NCI-H526 (cell line): ENCODE measurements around the gene CAPZB.

Experiments
- DNase-seq, 2 experiments: peaks; one replicate each; lab custom pipeline; 2025; lab: John Stamatoyannopoulos, UW

The CAPZB gene

GRCh38 chr1:19367584-19368041 lies 117.7 kb downstream of the CAPZB start:
- no peak for DNase-seq

DNA sequence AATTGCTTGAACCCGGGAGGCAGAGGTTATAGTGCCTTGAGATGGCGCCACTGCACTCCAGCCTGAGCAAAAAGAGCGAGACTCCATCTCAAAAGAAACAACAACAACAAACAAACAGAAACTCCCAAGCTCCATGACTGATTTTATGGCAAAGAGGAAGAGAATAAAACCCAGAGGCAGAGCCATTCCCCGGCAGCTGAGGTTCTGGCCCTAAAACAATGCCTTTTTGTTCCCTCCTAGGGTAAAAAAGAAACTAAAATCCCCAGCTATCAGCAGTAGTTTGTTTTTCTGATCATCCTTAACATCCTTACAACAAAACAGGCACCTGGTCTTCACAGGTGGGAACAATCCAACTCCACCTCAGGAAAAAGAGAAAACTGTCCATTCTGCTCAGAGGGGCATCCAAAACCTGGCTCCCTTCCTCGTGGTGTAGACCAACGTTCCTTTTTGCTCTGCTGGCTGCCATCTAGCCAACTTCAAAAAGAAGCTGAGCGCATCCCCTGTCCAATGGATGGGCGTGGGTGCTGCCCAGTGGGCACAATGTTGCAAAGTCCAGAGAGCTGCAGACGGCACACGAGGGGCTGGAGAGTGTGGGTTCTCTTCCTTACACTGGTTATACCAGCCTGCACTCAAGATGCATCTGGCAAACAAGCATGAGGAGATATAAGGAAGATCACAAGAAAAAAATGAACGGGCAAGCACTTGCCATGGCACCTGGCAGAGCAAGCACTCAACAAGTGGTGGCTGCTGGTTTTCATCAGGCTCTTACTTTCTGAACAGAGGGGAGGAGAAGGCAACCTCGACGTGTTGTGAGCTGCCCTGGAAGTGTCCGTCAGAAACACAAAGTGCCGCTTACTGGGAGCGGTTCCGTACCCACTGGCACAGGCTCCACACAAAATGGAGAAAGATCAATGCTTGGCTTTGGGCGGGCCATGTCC lies 118.5 kb downstream of the CAPZB start:
- DNase-seq: no peak

- no peak for DNase-seq
Observed at GRCh38 chr1:19365721-19366120, 119.6 kb downstream of the CAPZB start.

- no peak for DNase-seq
Observed at GRCh38 chr1:19363536-19364152, 121.7 kb downstream of the CAPZB start.

- DNase-seq: no peak
Observed at GRCh38 chr1:19361611-19362147, 123.7 kb downstream of the CAPZB start.

- no peak for DNase-seq
Observed at GRCh38 chr1:19360843-19361610, 124.3 kb downstream of the CAPZB start.

- no peak for DNase-seq
Observed at GRCh38 chr1:19360432-19360831, 124.9 kb downstream of the CAPZB start.

GRCh38 chr1:19360016-19360415 lies 125.3 kb downstream of the CAPZB start:
- DNase-seq: no peak

GRCh38 chr1:19359357-19359756 lies 126.0 kb downstream of the CAPZB start:
- no peak for DNase-seq

- DNase-seq: no peak
Observed at GRCh38 chr1:19358710-19359109, 126.6 kb downstream of the CAPZB start.

DNA sequence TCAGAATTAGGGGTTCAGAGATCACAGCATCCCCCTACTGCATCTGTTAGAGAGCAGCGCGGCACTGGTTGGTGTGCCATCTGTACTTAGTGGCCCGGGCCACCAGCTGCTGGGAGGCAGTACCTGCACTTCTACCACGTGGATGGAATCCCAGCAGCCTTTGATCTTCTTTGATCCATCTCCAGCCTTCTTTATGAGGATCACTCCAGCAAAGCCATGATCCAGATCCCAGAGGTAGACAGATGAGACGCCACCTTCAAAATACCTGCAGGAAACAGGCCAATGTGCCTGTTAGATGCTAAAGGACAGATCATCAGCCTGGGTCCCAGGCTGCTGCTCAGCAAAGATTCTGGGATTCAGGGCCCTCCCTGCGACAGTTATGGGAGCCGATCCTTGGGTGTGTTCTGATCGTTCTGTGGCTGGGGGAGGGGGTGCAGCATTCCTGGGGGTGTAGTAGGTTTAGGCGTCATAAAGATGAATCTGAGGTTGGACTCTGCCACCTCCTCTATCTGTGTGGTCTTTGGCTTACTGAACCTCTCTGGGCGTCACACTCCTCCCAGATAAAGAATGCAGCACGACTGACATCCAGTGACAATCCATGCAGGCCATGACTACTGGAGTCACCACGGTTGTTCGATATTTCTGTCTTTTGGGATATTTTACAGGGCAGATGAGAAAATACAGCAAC lies 127.9 kb downstream of the CAPZB start:
- no peak for DNase-seq

DNA sequence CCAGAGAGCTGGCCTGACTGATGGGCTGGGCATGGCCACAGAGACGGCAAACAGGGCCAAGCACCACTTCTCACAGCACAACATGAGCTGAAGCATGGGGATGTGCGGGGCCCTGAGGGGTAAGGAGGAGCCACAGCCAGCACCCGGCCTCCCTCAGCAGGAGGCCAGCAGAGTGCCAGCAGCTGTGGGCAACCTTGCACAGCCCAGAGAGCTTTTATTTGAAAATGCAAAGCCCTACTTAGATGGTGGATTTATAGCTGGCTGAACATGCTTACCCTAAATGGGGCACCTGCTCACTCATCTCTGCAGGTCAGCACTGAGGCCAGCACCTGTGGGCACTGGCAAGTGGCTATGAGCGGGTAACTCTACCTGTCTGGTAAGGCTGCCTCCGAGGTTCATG lies 129.1 kb downstream of the CAPZB start:
- DNase-seq: no peak

DNA sequence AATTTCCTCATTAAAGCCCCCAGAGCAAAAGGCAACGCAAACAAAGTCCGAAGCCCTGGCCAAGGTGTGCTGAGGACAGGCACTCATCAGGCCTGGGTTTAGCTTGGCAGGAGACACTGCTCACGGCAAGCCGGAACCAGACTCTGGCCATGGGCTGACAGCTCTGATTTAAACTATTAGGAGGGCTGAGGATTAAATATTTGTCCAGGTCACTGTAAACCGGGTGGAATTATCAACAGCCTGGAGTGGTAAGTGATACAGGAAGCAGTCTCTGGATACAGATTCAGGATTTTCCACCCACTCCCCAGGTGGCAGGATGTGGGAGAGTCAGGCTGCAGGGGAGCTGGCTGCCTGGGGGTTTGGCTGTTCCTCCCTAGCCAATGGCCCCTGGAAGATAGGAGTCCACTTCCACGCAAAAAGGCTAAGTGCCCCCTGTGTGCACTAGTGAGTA lies 130.8 kb downstream of the CAPZB start:
- no peak for DNase-seq

- no peak for DNase-seq
Observed at GRCh38 chr1:19353596-19353995, 131.7 kb downstream of the CAPZB start.

- DNase-seq: no peak
Observed at GRCh38 chr1:19352839-19353238, 132.5 kb downstream of the CAPZB start.

- DNase-seq: no peak
Observed at GRCh38 chr1:19351873-19352272, 133.5 kb downstream of the CAPZB start.

DNA sequence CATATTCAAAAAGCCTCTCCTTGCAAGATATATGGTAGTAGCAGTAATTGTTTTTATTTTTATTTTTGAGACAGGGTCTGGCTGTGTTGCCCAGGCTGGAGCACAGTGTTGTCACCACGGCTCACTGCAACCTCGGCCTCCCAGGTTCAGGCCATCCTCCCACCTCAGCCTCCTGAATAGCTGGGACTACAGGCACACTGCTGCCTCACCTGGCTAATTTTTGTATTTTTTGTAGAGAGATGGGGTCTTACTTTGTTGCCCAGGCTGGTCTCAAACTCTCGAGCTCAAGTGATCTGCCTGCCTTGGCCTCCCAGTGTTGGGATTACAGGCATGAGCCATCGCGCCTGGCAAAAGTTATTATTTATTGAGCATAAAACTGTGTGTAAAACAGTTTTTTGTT lies 134.8 kb downstream of the CAPZB start:
- DNase-seq: no peak

DNA sequence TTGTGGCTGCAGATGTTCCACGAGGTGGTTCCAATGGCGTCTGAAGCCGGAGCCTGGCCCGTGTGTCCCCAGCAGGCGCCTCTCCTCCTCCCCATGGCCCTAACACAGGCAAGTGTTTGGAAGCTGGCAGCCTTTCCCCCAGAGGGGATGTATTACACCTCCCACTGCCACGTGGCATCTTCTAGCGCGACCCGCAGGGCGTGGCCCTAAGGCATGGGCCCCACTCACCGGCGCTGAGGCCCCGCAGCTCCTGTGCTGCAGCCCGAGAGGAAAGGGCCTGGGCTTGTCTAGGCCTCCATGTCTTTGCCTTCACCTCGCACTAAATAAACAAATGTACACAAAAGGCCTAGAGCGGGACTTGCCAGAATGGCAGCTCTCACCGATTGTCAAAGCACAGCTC lies 135.3 kb downstream of the CAPZB start:
- no peak for DNase-seq

DNA sequence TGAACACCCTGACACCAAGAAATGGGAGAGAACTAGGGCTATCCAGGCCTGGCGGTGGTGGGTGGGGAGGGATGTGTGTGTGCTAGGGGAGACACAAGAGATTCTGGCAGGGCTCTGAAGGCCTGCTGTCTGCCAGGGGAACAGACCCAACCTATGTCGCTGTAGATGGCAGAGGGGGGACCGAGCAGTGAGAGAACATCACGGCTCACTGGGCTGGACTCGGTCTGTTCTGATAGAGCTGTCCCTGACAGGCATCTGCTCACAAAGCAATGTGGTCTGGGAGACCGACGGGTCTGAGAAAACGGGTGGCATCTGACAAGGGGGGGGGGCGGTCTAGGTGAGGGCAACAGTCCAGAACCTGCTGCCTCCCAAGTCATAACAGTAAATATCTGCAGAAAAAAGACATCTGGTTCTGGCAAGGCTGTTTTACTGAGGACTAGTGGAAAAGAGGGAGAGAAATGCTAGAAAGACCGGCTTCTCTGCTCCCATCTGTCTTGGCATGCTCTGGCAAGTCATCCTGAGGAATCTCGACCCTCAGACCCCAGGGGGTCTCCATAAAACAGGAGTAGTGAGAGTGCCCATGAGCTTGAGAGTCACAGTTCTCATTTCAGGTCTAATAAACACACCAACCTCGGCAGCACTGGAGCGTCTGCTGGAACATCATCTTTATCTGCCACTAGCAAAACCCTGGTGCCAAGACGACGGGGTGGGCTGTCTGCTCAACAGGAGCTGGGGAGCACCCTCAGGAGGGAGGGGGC lies 136.7 kb downstream of the CAPZB start:
- DNase-seq: no peak

GRCh38 chr1:19347533-19348172 lies 137.7 kb downstream of the CAPZB start:
- DNase-seq: no peak
